H1 (cell line): ENCODE data around the gene KIF27. TPM values are rescaled to one million over a fixed set of nuclear protein-coding genes. Genes with fewer than 3 reads are reported as not detected.

ENCODE experiments used
- RBBP5 ChIP-seq: IDR thresholded peaks from 2 replicates; pipeline ENCODE4 v1.7.1; 2012; ENCODE audit warnings: low read depth, mild to moderate bottlenecking, inconsistent platforms, low read length, moderate library complexity, borderline replicate concordance
- SIN3A ChIP-seq, 2 experiments: IDR thresholded peaks in 1 of 2; conservative IDR thresholded peaks in 1 of 2; 2 replicates each; pipeline ENCODE4 v1.6.1; 2011 to 2012; ENCODE audit warnings: low read length in 2 of 2, improper control_type of control experiment in 1 of 2, low read depth in 1 of 2, mild to moderate bottlenecking in 1 of 2
- polyA plus RNA-seq, 7 experiments: library from polyadenylated mRNA; depleted of rRNA in 3 of 7; stranded (reverse) in 5 of 7; unstranded in 2 of 7; fragments of >200 nt in 5 of 7; fragments of 200-250 nt in 2 of 7; gene quantifications; 1 replicate in 5 of 7; 2 replicates in 1 of 7; 4 replicates in 1 of 7; pipeline versions ENCODE4 v1.2.1 to v1.2.3, GENCODE V29; 2011 to 2013; ENCODE audit warnings: missing spikeins in 2 of 7, mixed read lengths in 2 of 7
- total RNA-seq: library from RNA; stranded (reverse); fragmentation: NEBNext Ultra II Directional; extraction: Animal tissue kit (Norgen Biotek cat#: 25700); gene quantifications from 2 replicates; pipeline ENCODE4 v1.2.1, GENCODE V29; 2021

KIF27 gene
- total and polyA plus RNA-seq, 2 of the 8 experiments (the other 6 are each of a cell fraction or from before 2014, with no cell fraction given): 0.47 to 7.0 TPM

- TF ChIP-seq RBBP5 (no peak), SIN3A (conservative IDR thresholded peaks at IDR 0.05 in 1 of 2, IDR thresholded peaks at IDR 0.05 in 1 of 2; ENCODE audit: low read depth in 1 of 2, low read length in 2 of 2) (0 out of 4 replicates have a peak, but pooled peaks of 1 of the 2 experiments have one; percentile 14)
Measured at GRCh38 chr9:83965350-83966208, 44.3 kb upstream of the KIF27 start (continued).
